NCI-H2171 (cell line): Measurements from ENCODE around the gene B4GALNT4.
"Not testable (repeated sequence)": the region's sequence is repeated elsewhere in the genome, so short reads cannot be mapped to it uniquely, and the experiment has no call there.

Experiments
- DNase-seq: peaks from one replicate; lab custom pipeline; 2025; lab: John Stamatoyannopoulos, UW

B4GALNT4 gene

GRCh38 chr11:392102-392777 is 22.9 kb downstream of the B4GALNT4 start:
- no peak for DNase-seq

GRCh38 chr11:393219-394033 is 24.1 kb downstream of the B4GALNT4 start:
- DNase-seq: no peak

DNA sequence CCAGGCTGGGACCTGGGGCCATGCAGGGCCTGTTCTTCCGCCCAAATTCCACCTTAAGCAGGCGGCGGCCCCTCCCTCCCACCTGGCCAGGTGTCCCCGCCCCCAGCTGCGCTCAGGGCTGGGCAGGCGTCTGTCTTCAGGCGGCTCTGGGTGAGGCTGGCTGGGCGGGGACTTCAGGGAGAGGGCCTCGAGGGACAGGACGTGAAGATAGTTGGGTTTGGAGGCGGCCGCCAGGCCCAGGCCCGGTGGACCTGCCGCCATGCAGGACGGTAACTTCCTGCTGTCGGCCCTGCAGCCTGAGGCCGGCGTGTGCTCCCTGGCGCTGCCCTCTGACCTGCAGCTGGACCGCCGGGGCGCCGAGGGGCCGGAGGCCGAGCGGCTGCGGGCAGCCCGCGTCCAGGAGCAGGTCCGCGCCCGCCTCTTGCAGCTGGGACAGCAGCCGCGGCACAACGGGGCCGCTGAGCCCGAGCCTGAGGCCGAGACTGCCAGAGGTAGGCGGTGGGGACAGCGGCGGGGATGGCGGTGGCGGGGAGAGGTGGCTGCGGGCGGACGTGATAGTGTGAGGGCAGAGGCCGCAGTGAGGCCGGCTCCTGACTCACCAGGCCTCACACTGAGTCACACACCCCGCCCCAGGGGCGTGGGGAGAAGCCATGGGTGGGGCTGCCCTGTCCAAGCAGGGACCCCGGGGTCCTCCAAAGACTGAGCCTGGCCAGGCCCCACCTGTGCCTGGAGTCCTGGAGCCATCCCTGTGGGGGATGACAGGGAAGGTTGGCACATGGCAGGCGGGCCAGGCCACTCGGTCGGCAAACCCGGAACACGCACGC is 24.9 kb downstream of the B4GALNT4 start, which contains the start of gene PKP3:
Gene PKP3 (plus strand): TSS at position 176 of the 824 bp plus-strand sequence. CDS start 84 bp downstream, at position 260.
- DNase-seq: peak; percentile 50

DNA sequence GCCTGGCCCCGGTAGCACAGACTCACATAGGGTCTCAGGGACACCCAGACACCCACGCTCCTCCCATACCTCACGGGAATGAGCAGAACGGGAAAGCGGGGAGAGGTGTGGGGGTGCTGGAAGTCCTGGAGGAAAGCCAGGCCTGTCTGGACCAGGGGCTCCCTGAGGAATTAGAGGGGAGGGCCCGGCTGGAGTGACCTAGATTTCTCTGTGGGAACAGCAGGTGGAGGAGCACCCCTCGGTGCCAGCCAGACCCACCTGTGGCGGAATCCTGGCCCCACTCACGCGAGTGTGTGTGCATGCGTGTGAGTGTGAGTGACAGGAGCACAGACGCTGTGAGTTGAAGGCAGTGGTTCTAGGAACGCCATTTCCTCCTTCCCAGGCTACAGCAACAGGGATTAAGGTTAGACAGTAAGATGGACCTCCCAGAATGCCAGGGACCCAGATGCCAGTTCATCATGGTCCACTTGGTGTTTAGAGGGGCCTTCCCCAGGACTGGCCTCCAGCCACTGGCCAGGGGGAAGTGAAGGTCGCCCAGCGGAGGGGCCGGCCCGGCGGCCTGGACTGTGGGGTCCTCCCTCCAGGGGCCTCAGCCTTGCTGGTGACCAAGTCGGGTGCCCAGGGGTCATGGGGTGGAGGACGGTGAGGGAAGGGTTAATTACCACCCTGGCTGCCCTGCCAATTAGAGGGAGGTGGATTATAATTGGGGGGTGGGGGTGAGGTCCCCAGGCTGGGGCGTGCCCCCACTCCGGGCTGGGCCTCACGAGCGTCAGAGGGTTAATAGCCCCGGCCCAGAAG is 25.8 kb downstream of the B4GALNT4 start:
- no peak for DNase-seq

- DNase-seq: no peak
Observed at GRCh38 chr11:395866-396265, 26.6 kb downstream of the B4GALNT4 start.

DNA sequence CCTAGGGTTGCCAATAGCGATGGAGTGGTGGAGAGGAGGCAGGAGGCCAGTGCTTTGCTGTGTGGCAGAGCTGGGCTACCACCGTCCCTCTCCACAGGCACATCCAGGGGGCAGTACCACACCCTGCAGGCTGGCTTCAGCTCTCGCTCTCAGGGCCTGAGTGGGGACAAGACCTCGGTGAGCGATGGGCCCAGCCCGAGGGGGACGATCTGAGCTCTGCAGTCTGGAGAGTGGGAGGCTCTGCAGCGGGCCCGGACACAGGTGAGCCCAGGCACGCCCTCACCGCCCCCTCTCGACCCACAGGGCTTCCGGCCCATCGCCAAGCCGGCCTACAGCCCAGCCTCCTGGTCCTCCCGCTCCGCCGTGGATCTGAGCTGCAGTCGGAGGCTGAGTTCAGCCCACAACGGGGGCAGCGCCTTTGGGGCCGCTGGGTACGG is 27.2 kb downstream of the B4GALNT4 start:
- DNase-seq: no peak

GRCh38 chr11:396948-397548 is 27.7 kb downstream of the B4GALNT4 start:
- DNase-seq: no peak

- no peak for DNase-seq
Observed at GRCh38 chr11:398826-399225, 29.5 kb downstream of the B4GALNT4 start.

DNA sequence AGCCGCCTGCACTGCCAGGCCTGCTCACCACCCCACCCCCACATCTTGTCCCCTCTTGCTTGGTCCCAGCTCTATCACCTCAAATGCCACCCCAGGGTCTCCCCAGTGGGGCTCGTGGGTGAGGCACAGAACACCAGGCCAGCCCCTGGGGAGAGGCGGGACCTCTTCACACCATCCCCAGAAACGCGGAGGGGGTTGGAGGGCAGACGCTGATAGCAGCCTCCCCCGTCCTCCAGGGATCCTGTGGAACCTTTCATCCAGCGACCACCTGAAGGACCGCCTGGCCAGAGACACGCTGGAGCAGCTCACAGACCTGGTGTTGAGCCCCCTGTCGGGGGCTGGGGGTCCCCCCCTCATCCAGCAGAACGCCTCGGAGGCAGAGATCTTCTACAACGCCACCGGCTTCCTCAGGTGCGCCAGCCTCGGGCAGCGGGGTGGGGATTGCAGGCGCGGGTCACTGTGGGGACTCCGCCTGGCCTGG is 30.5 kb downstream of the B4GALNT4 start:
- DNase-seq: no peak

GRCh38 chr11:400241-400689 is 31.0 kb downstream of the B4GALNT4 start:
- DNase-seq: no peak

DNA sequence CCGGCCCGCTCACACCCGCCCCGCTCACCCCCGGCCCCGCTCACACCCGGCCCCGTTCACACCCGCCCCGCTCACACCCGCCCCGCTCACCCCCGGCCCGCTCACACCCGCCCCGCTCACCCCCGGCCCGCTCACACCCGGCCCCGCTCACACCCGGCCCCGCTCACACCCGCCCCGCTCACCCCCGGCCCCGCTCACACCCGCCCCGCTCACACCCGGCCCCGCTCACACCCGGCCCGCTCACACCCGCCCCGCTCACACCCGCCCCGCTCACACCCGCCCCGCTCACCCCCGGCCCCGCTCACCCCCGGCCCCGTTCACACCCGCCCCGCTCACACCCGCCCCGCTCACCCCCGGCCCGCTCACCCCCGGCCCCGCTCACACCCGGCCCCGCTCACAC is 31.9 kb downstream of the B4GALNT4 start:
- not testable (repeated sequence) for DNase-seq

DNA sequence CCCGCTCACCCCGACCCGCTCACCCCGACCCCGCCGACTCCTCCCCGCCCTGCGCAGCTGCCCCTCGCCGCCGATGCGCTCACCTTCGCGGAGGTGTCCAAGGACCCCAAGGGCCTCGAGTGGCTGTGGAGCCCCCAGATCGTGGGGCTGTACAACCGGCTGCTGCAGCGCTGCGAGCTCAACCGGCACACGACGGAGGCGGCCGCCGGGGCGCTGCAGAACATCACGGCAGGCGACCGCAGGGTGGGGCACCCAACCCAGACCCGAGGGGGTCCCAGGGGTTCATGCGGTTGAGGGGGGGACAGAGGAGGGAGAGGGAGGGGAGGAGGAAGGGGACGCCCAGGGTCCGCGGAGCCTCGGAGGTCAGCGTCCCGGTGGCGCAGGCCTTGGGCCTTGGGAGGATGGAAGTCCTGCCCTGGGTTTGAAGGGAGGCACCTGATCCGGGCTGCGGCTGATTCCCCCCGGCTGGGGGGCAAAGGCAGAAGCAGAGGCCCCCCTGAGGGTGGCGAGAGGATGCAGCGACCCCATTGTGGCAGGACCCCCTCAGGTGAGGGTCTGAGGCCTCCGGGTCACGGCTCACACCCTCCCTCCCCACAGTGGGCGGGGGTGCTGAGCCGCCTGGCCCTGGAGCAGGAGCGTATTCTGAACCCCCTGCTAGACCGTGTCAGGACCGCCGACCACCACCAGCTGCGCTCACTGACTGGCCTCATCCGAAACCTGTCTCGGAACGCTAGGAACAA is 33.9 kb downstream of the B4GALNT4 start:
- DNase-seq: no peak

DNA sequence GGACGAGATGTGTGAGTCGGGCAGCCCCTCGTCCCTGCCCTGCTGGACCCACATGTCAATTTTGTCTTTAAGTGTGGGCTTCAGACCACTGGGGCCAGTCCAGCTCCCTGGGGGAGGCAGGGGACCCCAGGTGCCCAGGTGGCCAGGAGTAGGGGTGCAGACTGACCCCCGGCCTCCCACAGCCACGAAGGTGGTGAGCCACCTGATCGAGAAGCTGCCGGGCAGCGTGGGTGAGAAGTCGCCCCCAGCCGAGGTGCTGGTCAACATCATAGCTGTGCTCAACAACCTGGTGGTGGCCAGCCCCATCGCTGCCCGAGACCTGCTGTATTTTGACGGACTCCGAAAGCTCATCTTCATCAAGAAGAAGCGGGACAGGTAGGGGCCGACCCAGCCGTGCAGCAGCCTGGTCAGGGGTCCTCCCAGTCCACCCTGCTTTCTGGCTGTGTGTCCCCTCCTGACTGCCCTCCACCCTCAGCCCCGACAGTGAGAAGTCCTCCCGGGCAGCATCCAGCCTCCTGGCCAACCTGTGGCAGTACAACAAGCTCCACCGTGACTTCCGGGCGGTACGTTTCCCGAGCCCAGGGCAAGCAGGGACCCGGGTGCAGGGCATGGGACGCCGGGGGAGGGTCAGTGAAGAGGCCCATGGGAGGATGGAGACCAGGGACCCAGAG is 34.6 kb downstream of the B4GALNT4 start:
- no peak for DNase-seq

GRCh38 chr11:404551-405264 is 35.4 kb downstream of the B4GALNT4 start:
- no peak for DNase-seq

- DNase-seq: no peak
Observed at GRCh38 chr11:405323-405953, 36.1 kb downstream of the B4GALNT4 start.

DNA sequence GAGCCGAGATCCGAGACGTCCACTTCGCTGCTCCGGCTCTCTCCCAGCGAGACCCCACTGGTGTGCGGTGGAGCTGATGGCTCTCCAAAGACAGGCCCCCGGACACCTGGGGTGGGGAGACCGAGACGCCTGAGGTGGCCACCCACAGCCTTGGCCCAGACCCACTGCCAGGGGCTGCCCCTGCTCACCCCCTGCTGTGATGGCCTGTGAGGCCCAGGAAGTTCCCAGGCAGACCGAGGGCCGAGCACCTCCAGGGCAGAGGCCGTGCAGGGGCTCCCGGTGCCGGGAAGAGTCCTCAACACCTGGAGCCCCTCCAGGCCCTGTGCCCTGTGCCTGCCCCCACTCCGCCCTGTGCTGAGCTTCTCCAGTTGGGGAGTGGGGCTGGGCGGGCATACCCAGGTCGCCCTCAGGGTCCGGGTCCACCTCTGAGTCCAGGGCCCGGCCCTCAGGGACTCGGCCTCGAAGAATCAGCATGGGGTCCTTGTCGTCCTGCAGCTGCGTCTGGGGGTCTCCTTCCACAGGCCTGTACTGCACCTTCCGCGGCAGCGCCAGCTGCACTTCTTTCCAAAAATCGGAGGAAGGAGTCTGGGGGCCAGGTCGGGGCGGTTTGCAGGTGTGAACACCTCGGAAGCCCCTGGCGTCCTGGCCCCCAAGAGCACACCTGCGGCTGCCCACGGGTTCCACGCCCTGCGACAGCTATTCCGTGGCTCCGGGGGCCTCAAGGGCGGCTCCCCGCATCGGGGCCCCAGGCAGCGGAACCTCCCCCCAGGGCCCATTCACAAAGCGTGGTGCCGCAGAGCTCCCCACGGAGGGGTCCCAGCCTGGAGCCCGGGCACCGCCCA is 36.9 kb downstream of the B4GALNT4 start:
- DNase-seq: no peak

DNA sequence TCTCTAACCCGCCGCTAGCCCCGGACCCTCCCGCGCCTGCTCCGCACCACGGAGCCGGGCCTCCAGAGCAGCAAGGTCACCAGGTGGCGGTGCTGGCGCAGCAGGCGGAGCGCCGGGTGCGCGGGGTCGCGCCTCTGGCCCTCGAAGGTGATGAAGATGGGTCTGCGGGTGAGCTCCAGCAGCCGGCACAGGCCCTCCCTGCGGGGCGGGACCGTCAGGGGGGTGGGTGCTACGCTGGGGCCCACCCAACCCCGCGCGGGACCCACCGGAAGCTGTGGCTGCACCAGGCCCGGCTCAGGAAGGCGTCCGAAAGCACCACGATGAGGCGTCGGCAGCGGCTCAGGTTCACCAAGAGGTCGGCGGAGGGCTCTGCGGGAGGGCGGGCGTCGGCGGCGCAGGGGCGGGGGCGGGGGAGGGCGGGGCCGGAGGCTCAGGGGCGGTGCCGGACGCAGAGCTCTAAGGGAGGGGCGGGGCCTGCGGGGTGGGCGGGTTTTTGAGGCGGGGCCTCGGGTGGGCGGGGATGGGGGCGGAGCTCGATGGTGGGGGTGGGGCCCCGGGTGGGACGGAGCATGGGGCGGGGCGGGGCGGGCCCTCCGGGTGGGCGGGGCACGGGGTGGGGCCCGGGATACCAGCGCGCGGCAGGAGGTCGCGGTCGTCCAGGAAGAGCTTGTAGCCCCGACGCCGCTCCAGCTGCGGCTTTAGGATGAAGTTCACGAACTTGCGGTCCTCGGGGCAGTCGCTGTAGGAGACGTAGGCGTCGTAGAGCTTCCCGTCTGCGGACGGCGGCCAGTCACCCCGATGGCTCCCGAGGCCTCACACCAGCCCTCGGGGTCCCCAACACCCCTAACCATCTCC is 37.7 kb downstream of the B4GALNT4 start:
- no peak for DNase-seq
